GM12874 (cell line): ENCODE data around the gene ALOX5.

Experiments
- TF ChIP-seq, protein P1 (sequence below): IDR thresholded peaks from 2 replicates; pipeline ENCODE4 v1.5.1; 2011; ENCODE audit warnings: low read depth, mild to moderate bottlenecking, control low read depth, low read length, moderate library complexity; ENCODE audit not compliant: insufficient read depth

ALOX5 gene

DNA sequence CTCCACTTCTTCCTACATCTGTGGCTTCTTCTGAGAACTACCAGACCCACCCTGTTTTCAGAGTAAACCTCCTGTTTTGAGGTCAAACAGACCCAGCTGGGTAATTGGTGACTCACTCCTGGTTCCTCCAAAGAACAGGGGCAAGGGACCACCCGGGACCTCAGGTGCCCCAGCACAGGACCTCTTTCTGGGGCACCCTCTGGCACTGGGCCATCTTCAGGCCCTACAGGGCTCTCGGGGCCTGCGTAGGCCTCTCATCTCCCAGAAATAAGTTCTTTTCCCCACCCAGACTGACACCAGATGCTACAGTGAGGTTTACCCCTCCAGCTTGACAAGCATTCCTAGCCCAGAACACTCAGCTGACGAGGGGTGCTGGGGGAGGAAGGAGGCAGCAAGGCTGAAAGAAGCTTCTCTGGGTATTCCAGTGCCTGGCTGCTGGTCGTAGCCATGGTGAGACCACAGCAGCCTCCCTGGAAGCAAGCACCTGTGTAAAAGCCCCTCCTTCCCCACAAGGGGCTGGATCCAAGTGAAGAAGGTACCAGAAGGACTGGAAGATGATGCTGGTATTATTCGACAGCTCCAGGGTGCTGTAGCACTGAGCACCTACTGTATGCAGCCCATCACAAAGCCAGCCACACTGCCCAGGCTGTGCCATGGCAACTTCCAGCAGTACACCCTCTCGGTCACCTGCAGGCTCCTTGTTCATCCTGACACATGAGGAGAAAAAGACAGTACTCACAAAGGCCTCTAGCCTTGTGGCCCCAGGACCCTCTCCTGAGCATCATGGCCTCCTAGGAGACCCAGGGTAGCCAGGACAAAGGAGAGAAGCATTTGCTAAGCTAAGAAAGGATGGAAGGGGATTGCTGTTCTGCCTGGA is 47.4 kb downstream of the ALOX5 start:
- TF ChIP-seq, protein P1, sequence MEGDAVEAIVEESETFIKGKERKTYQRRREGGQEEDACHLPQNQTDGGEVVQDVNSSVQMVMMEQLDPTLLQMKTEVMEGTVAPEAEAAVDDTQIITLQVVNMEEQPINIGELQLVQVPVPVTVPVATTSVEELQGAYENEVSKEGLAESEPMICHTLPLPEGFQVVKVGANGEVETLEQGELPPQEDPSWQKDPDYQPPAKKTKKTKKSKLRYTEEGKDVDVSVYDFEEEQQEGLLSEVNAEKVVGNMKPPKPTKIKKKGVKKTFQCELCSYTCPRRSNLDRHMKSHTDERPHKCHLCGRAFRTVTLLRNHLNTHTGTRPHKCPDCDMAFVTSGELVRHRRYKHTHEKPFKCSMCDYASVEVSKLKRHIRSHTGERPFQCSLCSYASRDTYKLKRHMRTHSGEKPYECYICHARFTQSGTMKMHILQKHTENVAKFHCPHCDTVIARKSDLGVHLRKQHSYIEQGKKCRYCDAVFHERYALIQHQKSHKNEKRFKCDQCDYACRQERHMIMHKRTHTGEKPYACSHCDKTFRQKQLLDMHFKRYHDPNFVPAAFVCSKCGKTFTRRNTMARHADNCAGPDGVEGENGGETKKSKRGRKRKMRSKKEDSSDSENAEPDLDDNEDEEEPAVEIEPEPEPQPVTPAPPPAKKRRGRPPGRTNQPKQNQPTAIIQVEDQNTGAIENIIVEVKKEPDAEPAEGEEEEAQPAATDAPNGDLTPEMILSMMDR: no peak

DNA sequence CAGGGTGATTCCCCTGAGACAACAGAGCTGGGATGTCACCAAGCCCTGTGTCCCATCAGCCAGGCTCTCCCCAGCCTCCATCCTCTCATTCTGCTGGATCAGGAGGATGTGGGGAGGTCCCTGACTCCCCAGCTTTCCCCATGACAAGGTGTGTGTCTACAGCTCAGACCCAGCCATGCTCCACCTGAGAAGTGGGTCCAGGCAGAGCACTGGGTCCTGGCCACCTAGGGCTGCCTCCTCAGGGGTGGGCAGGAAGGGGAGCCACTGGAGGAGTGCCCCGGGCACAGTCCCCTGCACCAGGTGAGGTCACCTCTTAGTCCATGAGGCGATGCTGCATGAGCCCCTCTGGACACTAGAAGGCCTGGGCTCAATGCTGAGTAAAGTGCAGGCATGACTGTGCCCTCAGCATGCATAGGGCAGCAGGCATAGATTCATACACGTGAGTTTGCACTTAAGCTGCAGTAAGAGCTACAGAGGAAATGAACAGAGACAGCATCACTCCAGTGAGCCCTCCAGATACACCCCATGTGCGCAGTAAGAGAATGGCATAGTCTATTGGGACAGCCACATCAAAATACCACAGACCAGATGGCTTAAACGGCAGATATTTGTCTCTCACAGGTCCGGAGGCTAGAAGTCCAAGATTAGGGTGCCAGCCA is 48.3 kb downstream of the ALOX5 start:
- TF ChIP-seq, protein P1: no peak

DNA sequence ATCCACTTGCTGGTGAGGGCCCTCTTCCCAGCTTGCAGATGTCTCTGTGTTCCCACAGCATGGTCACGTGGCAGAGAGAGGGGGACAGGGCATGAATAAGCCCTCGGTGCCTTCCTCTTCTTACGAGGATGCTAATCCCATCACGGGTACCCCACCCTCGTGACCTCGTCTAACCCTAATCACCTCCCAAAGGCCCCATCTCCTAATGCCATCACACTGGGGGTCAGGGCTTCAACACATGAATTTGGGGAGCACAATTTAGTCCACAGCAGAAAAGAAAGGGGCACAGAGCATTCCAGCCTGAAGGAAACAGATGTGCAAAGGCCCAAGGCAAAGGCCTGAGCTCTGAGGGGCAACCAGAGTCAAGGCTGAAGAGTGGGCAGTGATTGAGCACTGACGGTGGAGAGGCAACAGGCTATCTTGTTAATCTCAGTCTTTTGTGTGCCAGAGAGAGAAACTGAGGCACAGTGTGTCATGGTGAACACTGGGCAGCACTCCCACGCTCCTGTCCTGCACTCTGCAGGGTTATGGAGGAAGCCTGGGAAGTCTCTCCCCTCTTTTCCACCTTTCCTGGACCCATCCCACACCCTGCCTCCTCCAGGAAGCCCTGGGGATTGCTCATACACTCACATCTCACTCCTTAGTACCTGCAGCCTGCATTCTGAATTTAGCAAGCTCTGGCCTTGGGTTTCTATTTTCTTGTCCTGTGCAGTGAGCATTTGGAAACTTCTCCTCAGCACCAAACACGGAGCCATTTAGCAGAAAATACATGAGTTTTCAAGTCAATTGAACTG is 49.0 kb downstream of the ALOX5 start:
- TF ChIP-seq, protein P1: no peak

DNA sequence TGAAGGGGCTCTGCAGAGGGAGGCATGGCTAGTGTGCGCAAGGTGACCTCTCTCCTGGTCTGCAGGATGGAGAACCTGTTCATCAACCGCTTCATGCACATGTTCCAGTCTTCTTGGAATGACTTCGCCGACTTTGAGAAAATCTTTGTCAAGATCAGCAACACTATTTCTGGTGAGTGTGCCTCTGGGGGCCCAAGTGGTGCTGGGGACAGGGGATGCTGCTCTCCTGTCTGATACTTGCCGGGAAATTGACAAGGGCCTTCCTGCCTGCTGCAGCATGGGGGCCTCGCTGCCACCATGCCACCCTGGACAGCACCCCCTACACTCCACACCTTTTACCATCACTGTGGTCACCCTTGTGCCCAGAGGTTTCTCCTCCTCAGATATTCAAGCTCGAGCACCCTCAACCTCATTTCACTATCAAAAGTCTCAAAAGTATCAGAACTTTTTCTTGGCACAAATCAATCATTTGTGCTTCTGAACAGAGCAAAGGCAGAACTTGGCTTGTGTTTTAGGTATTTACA is 50.0 kb downstream of the ALOX5 start:
- TF ChIP-seq, protein P1: no peak

DNA sequence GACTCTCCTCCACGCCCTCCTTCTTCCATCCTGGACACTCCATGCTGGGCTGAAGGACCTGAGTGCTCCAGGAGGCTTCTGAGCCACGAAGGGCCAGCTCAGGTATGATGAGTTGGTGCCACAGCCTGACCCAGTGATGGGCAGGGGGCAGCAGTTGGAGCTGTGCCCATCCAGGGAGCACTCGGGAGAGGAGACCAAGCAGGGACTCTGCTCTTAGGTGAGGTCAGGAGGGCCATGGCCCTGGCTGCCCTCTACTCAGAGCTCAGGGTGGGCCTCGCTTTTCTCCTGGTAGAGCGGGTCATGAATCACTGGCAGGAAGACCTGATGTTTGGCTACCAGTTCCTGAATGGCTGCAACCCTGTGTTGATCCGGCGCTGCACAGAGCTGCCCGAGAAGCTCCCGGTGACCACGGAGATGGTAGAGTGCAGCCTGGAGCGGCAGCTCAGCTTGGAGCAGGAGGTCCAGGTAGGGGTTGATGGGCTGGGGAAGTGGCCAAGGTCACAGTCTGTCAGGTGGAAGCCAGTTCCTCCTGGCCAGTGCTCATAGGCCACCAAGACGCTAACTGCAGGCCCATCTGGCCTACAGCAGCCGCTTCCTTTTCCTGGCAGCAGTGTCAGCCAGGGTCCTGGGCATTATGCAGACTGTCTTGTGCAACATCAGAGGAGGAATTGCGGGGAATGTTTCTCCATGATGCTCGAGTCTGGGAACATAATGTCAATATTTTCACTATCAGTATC is 50.8 kb downstream of the ALOX5 start:
- TF ChIP-seq, protein P1: no peak

DNA sequence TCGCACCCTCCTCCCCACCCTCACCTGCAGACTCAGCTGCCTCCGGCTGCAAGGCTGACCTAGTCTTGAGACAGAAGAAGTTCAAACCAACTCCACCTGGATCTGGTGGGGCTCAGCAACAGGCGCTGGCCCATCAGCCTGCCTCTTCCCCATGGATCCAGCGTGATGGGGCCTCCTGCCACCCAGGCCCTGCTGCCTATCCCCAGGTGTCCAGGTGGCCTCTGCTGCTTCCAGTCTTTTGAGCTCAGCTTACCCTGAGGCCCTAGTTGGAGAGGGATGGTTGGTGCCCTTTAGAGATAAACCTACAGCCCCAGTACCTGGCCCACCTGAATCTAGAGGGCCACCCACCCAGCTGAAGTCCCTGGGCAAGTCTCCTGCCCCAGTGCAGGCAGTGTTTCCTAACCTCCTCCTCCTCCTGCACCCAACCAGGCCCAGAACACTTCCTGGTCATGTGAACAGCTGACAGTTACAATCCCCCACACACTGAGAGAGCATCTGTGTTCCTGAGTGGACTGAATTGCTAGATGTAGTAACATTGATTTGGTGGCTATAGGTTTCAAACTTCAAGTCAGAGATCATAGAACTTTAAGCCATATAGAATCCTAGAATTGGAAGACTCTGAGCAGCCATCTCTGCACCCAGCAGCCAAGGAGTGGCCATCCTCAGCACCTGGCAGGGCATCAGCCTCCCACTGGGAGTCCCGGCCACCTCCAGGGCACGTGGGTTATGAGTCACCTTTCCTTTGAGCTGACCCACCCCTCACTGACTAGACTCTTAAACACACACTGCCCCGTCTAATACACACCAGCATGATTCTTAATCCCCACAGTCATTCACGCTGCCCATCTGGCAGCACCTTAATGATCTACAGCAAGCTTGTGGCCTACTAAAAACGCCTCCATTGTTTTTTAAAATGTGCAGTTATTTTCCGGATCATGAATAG is 51.9 kb downstream of the ALOX5 start:
- TF ChIP-seq, protein P1: no peak
